Pons (tissue), 1 donor: ENCODE measurements around the gene ELFN1.
A peak's percentile ranks its signal among the peaks of the same experiment; 100 is the strongest.

Experiments used
- DNase-seq: peaks from one replicate; pipeline ENCODE4 v3.0.0-alpha.2; 2016; ENCODE audit warnings: low spot score

ELFN1 gene

DNA sequence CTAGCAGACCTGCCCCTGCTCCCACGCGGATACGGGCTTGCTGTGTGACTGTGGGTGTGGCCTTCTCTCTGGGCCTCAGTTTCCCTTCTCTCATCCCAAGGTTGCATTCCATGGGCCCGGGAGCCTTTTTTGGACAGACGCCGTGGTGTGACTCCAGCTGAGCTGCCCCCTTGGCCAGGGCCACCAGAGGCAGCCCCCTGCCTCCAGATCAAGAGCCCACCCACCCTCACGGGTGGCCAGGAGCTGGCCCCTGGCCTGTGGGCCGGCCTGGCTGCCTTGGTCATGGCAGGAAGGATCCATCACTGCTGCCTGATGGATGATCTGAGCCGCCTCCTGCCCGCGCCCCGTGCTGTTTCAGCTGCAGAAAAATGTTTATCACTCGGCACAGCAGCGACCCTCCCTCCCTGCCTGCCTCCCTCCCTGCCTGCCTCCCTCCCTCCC lies 27.8 kb upstream of the ELFN1 start:
- no peak for DNase-seq

DNA sequence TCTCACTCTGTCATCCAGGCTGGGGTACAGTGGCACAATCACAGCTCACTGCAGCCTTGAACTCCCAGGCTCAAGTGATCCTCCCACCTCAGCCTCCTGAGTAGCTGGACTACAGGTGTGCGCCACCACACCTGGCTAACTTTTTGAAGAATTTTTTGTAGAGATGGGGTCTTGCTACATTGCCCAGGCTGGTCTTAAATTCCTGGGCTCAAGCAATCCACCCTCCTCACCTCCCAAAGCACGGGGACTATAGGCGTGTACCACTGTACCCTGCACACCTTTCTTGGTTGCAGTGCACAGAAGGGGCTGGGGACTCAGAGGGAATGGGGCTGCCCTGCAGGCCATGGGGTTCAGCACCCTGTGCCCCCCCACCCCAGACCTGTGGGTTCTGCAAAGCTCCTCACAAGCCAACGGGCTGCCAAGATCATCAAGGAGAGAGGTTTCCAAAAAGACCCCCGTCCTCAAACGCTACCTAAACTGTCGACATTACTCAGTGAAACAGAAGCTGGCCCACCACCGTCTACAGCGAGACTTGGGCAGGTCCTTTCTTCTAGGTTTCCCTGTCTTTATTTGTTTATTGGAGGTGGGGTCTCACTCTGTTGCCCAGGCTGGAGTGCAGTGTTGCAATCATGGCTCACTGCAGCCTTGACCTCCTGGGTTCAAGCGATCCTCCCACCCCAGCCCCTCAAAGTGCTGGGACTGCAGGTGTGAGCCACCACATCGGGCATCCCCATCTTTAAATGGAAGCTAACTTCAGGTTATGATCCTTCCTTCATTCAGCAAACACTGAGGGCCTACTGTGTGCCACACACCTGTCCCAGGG lies 26.6 kb upstream of the ELFN1 start:
- DNase-seq: no peak

DNA sequence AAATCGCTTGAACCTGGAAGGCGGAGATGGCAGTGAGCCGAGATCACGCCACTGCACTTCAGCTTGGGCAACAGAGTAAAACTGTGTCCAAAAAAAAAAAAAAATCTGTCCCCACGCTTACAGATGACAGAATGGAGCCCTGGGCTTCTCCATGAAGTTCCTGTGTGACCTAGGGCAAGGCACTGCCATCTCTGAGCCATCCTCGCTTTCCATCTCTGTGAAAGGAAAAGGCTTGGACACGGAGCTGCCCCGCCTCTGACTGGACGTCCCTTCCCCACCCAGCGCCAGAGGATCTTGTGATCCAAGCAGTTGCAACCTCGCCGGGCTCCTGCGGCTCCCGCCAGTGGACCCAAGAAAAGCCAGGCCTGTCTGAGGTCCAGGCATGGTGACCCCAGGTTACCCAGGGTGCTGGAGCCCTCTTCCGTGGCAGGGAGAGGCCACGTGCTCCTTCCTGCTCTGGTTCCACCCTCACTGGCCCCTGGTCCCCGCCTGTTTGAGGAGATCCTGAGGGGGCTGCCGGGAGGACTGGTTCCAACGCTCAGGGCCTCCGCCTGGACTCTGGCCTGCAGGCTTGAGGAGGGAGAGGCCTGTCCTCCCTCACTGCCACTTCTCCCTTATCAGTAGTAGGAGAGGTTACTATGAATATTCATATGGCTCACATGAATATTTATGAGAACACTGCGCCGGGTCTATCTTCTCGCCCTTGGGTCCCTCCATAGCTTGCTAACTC lies 25.6 kb upstream of the ELFN1 start:
- DNase-seq: no peak

DNA sequence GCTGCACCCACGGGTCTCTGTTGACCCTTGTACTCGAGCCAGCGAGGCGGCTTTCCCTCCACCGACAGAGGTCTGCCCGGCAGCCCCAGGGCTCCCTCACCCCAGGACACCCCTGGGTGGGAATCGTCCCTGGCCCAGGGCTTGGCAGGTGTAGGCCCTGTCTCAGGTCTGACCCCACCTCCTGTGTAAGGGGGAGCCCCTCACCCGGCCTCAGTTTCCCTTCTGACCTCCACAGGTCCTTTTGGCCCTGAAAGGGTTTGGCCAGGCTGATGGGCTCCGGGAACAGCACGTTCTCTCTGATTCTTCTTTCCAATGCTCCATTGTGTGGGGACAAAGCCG lies 25.0 kb upstream of the ELFN1 start:
- no peak for DNase-seq

DNA sequence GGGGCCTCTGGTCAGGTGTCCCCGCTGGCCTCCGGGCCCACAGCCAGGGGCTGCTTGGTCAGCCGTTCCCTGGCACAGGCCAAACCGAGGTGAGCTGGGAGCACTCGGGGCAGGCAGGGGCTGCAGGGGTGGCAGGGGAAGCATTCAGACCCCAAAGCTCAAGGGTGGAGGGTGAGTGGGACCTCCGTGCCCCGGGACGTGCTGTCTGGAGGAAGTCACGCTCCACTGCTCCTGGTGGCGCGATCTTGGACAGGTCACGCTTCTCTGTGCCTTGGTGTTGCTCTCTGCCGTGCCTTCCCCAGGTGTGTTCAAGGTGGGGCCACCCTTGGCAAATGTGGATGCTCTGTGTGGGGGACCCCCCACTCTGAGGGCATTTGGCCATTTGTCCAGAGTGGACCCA lies 24.6 kb upstream of the ELFN1 start:
- no peak for DNase-seq

DNA sequence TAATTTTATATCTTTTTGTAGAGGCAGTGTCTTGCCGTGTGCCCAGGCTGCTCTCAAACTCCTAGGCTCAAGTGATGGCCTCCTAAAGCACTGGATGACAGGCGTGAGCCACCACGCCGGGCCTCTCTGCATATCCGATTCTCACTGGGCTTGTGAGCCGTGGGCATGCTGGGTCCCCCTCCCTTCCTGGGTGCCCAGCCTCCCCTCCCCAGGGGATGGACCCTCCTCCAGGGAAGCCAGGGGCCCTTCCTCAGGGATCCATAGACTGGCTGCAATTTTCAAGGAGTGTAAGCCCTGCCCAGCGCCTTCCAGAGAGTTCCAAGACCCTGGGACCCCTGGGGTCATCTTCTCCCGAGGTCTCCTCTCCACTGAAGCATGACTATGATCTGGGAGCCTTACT lies 23.7 kb upstream of the ELFN1 start:
- DNase-seq: no peak

DNA sequence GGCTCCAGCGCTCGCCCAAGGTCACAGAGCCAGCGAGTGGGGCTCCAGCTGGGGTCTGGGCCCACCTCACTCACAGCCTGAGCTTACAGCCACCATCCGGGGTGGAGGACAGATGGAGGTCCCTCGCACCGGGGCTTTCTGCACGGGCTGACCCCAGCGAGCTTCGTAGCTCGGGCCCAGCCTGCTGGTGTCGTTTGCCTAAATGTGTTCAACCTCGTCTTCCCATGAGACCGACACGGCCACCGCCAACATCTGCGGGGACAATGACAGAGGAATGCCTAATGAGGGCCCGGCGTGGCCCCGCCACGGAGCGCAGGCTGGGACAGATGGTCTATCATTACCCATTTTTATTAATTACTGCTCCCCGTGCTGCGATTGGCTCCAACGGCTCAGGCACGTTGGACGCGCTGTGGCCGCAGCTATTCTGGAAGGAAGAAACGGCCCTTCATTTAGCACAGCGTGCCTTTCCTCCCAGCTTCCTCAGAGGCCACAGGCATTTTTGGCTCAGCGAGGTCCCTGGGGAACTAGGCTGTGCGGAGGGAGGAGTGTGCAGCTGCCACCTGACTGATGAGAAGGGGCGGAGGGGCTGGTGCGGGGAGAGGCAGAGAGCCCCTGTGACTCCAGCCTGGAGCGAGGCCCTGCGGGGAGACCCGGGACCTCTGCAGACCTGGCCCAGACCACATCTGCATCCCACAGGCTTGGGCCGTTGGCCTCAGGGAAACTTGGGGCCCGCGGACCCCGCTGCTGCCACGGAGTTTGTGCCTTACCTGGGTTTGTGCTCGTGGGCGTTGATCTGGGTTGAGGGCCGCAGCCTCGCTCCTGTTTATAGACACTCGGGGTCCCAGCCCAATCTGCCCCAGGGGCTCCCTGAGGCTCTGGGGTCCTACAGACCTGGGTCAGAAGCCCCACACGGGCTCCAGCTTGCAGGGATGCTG lies 22.9 kb upstream of the ELFN1 start:
- no peak for DNase-seq

DNA sequence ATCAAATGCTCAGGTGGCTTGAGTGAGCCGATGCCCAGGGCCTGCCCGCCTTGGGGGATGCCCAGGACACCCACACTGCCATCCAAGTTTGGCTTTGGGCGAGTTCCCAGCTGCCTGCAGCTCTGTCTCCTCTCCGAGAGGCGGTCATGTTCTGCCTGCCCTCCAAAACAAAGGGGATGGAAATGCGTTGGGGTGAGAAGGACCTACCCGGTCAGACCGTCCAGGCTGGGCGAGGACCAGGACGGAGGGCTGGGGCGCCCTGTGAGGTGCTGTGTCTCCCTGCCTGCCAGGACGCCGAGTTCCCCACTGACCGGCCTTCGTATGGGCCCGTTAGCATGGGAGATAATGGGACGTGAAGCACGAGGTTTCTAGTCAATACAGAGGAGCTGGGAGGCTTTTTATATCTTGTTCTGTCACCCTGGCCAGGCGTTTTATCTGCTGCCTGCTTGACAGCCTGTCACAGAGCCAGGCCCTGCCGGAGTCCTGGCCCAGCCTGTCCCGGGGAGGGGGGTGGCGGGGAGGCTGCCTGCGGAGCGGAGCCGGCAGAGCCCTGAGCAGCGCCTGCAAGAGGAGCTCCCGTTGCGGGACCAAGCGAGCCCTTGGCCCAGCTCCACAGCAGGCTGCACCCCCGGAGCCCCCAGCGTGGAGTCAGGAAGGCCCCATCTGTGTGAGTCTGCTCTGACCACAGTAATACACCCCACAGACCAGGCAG lies 22.0 kb upstream of the ELFN1 start:
- DNase-seq: peak; percentile 12

DNA sequence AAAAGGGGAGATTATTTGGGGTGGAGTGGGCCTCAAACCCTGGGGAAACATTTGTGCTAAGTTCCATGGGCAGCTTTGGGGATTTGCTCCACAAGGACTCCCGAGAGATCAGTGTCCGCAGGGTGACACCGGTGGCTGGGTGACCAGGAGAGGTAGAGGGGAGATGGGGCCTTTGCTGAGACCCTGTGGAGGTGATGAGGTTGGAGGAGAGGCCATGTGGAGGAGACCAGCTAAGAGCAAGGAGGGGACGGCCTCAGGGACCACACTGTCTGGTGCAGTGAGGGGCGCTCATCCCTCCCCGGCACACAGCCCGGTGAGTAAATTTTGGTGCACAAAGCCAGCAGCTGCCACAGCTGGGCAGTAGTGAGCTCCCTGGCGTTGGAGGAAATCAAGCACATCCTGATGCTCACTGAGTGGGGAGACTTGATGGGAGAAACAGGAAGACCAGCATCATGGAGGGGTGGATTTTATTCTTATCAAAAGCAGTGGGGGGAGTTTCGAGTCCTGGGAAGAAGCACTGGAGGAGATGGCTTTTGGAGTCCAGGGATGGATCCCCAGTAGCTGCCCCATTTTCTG lies 20.2 kb upstream of the ELFN1 start:
- DNase-seq: no peak

DNA sequence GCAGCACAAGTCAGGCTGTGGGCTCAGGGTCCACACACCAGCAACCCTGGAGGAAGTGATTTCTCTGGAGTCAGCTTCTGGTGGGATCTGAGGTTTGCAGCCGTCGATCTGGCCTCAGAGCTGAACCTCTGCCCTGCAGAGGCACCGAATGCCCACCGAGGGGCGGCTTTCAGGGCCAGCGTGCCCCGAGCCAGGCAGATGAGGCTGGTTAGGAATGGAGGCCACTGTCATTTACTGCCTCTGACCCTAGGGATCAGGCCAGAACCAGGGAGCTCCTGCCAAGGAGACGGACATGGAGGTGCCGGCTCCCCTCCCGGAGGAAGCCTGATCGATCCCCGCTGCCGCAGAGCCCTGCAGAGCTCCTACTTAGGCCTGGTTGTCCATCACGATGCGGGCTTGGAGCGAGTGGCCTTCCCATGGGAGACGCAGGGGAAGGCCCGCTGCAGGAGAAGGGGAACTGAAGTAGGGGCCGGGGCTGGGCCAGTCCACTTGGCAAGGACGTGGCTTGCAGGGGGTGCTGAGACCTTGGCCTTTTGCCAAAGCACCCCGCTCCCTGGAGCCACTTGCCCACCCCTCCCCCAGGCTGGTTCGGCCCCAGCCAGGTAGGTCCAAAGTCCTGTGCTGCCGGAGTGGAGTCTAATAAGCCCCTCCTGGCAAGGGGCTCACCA lies 19.6 kb upstream of the ELFN1 start:
- no peak for DNase-seq

DNA sequence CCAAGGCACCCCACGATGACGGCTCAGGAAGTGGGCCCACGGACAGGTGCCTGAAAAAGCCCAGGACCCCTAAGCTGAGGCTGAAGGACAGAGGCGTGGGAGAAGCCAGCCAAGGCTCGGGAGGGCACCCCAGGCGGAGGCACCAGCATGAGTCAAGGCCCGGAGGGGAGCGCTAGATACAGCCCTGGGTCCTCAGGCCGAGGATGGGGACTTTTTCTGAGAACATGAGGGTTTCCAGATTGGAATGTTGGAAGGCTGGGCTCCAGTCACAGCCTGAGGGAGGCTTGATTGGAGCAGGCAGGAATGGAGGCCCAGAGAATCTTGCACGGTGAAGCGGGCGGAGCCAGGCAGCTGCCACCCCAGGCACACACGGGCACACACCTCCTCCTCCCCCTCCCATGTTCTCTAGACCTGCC lies 19.0 kb upstream of the ELFN1 start:
- no peak for DNase-seq

DNA sequence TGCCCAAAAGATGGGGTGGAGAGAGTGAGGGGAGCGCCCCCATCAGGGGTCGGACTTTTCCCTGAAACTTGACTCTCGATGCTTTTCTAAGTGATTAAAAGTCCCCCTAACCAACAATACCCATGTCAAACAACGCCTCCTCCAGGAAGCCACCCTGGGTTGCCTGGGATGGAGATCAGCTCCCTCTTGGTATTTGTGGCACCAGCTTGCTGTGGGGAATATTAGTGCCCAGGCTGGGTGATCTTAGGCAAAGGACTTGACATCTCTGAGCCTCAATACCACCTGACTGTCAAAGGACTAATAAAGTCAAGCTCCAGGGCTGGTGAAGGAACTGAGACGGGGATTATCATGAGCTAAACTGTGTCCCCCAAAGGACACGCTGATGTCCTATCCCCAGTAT lies 18.2 kb upstream of the ELFN1 start:
- DNase-seq: no peak

GRCh38 chr7:1653500-1653899 lies 16.6 kb upstream of the ELFN1 start:
- no peak for DNase-seq

GRCh38 chr7:1654111-1654510 lies 16.0 kb upstream of the ELFN1 start:
- DNase-seq: no peak

GRCh38 chr7:1654738-1655475 lies 15.2 kb upstream of the ELFN1 start:
- no peak for DNase-seq

- no peak for DNase-seq
These were observed 10.4 kb upstream of the ELFN1 start for GRCh38 chr7:1659696-1660095.

DNA sequence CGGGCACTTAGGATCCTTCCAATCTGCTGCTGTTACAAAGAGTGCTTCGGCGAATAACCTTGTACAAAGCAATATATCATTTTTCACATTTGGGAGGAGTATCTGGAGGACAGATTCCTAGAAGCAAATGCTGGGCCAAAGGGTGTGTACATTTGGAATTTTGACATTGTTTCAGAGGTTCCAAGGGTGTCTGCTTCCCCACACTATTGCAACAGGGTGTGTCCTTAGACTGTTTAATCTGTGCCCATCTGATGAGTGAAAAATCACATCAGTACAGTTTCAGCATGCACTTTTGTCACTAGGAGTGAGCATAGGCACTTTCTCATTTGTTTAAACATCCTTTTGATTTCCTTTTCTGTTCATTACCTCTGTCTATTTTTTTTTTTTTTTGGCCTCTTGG lies 8.6 kb upstream of the ELFN1 start:
- DNase-seq: no peak

- no peak for DNase-seq
These were observed 8.0 kb upstream of the ELFN1 start for GRCh38 chr7:1662101-1662500.

- DNase-seq: no peak
These were observed 7.3 kb upstream of the ELFN1 start for GRCh38 chr7:1662767-1663166.

DNA sequence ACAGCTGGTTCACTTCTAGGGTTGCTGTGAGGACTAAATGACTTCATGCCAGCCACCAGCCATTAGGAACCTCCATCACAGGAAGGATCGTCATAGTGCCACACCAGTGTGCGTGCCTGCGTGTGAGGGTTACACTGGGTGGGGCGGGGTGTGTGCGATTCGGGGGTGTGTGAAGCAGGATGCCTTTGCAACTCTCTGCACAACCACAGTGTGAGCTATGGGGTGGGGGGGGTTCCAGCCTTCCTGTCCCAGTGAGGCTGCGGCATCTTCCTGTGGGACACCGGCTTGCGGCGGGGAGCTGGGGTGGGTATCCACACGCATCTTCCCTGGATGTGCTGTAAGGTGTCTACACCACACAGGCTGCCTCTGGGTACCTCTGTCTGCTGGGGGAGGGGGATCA lies 6.9 kb upstream of the ELFN1 start:
- no peak for DNase-seq
